Keratinocyte (primary cell): Measurements from ENCODE around the gene DPH7.

ENCODE experiments used
- EZH2 ChIP-seq: IDR thresholded peaks from one replicate; pipeline ENCODE4 v1.6.1; 2012; ENCODE audit warnings: inconsistent platforms, mild to moderate bottlenecking, low read length, moderate library complexity
- TF ChIP-seq, protein P1 (sequence below), 3 experiments: IDR thresholded peaks in 1 of 3; conservative IDR thresholded peaks in 1 of 3; optimal IDR thresholded peaks in 1 of 3; 2 replicates in 2 of 3; 3 replicates in 1 of 3; pipeline versions ENCODE3 to v1.5.1; 2011; ENCODE audit warnings: low read length in 3 of 3, mild to moderate bottlenecking in 3 of 3, moderate library complexity in 2 of 3, control low read depth in 1 of 3, inconsistent platforms in 1 of 3; ENCODE audit not compliant: insufficient read depth in 2 of 3; ENCODE audit errors: extremely low read depth in 1 of 3

DNA sequence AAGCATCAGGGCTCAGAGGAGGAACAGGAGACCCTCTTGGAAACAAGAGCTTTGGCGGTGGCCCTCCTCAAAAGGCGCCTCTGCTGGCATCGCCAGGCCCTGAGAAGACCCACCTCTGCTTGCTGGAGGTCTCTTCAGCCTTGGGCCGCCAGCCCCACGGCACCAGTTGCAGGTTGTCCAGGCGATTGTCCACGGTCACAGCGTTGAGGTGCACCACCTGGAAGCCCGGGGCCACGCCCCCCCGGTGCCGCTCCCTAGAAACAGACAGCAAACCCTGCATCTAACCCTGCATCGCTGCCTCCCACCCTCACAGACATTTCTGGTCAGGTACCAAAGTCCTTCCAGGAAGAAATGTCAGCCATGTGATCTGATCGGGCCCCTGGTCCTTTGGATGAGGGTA lies 8.1 kb upstream of the DPH7 start:
- TF ChIP-seq, protein P1, sequence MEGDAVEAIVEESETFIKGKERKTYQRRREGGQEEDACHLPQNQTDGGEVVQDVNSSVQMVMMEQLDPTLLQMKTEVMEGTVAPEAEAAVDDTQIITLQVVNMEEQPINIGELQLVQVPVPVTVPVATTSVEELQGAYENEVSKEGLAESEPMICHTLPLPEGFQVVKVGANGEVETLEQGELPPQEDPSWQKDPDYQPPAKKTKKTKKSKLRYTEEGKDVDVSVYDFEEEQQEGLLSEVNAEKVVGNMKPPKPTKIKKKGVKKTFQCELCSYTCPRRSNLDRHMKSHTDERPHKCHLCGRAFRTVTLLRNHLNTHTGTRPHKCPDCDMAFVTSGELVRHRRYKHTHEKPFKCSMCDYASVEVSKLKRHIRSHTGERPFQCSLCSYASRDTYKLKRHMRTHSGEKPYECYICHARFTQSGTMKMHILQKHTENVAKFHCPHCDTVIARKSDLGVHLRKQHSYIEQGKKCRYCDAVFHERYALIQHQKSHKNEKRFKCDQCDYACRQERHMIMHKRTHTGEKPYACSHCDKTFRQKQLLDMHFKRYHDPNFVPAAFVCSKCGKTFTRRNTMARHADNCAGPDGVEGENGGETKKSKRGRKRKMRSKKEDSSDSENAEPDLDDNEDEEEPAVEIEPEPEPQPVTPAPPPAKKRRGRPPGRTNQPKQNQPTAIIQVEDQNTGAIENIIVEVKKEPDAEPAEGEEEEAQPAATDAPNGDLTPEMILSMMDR (optimal IDR thresholded peaks at IDR 0.05 in 1 of 3, IDR thresholded peaks at IDR 0.05 in 1 of 3, conservative IDR thresholded peaks at IDR 0.05 in 1 of 3; ENCODE audit: extremely low read depth in 1 of 3, insufficient read depth in 2 of 3, low read length in 3 of 3) = no peak
- no peak for TF ChIP-seq EZH2
